NCI-H2196 treated with DMSO at 0.1 percent for 48 hours (cell line): Measurements from ENCODE around the gene IPO11.

ENCODE experiments used
- DNase-seq: peaks from one replicate; lab custom pipeline; 2025; ENCODE audit not compliant: unreplicated experiment; lab: John Stamatoyannopoulos, UW

Gene IPO11

DNA sequence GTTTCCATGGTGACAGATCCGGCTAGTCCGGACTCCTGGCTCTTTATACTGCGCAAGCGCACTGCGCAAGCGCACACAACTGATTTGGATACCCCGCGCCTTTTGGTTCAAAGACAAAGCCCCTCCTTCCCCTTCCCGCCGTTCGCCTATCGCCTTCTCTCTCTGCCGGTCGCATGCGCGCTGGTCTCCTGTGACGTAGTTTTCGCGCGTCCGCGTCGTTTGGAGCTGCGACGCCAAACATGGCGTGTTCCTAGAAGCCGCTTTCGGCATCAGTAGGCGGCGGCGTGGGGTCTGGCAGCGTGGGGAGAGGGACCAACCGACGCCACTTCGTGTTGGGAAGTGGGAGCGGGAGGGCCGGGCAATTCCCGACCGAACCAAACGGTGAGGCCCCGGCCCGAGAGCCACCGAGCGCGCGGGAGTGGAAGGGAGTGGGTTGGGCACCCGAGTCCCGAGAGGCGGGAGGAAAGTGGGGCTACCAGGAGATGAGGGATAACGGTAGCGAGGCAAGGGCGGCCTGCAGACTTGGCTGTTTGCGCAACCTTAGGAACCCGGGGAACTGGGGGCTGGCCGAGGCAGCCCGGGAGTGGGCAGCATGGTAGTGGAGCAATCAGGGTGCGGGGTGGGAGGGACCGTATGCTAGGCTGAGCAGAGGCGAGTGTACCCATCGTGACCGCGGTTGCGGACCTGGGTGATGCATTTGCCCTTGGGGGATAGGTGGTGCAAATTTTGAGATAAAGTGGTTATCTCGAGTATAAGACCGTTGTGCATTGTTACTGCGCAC lies at the start of gene IPO11:
IPO11 (plus strand) TSS at position 215 of the 781 bp plus-strand sequence. CDS start 24,517 bp downstream, outside the sequence.
- DNase-seq = peak; percentile 87

DNA sequence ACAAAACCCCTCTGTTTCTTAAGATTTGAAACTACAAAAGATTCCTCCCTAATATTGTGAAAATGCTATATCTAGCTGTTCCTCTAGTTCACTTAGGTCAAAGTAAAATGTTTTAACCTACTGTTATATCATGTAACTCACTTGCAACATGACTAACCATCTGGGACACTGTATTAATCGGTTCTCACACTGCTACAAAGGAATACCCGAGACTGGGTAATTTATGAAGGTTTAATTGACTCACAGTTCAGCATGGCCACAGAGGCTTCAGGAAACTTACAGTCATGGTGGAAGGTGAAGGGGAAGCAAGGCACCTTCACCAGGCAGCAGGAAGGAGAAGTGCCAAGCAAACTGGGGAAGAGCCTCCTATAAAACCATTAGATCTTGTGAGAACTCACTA lies 43.5 kb upstream of the IPO11 start:
- DNase-seq = no peak

DNA sequence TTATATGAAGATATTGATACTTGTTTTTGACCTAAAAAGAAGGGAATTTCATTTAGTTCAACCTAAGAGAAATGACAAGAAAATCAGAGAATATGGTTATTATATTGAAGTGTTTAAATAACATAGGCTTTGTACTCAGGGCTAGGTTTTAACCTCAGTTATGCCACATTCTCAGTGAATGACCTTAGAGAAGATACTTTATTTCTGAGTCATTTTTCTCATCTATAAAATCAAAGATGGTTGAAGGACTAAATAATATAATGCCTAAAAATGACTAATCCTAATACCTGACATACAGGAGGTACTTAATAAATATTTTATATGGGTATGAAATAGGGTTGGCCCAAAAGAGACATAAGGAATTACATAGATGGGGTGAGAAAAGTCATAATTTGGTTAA lies 41.2 kb upstream of the IPO11 start:
- no peak for DNase-seq

DNA sequence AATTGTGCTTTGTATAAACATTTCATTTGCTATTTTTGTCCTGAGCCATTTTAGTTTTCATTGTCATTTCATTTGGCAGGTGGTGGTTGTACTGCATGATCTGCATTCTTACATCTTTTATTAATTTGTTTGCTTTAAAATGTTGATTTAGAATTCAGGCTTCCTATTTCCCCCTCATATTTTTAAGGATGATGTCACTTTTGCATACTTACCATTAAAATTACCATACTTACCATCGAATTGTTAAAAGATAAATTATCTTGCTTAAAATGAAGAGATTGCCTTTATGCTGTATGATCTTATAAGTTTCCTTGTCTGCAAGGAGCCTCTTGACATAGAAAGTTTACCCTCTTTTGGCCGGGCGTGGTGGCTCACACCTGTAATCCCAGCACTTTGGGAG lies 40.0 kb upstream of the IPO11 start:
- DNase-seq = no peak

DNA sequence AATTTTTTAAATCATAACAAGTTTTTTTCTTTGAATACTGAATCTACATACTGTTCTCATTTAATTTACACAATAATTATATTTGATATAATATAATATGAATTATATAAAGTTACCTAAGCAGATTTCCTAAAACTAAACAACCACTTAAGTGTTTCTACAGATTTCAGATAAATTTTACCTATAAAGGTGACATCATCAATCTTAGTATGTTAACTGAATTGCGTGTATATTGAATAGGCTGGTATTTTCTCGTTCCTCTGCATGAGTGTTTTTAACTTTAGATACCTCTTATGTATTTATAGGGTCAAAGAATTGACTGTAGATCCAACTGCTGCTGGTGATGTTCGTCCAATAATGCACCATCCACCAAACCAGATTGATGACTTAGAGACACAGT lies 39.2 kb upstream of the IPO11 start:
- DNase-seq = no peak

DNA sequence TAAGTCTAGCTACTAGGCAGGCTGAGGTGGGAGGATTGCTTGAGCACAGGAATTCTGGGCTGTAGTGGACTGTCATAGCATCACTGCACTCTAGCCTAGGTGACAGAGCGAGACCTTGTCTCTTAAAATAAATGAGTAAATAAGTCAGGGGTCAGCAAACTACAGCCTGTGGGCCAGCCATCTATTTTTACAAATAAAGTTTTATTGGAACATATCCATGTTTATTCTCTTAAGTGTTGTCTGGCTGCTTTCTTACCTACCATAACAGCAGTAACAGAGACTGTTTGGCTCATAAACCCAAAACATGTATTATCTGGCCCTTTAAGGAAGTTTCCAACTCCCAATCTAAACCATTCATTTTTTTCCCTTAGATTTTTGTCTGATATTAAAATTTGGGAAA lies 38.5 kb upstream of the IPO11 start:
- DNase-seq = no peak

DNA sequence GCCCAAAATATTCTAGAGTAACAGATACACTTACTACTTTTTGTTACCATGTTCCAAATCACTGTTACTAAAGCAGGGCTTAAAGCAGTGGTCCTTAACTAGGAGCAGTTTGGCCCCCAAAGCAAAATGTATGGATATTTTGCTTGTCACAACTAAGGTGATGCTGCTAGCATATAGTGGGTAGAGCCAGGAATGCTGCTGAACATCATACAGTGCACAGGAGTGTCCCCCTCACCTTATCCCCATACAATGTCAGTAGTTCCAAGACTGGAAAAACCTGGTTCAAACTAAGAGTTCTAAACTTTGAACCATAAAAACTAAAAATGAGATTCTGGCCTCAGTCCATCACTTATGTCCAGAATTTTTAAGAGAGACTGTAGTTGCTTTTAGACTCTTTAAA lies 36.9 kb upstream of the IPO11 start:
- DNase-seq = no peak

DNA sequence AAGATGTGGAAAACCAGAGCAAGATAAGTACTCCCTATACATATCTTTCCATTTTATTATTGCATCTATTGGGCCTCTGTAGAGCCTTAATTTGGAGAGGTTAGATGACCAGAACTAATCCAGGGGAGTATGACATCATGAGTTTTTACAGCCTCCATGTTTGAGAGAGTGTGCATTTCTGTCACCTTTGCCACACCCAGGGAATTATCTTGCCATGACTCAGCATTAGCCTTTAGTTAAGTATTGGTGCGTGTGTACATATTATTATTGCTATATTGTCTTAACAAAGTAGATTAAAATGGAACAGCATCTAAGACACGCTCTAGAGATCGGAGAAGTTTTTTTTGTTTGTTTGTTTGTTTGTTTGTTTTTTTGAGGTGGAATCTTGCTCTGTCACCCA lies 36.5 kb upstream of the IPO11 start:
- no peak for DNase-seq

DNA sequence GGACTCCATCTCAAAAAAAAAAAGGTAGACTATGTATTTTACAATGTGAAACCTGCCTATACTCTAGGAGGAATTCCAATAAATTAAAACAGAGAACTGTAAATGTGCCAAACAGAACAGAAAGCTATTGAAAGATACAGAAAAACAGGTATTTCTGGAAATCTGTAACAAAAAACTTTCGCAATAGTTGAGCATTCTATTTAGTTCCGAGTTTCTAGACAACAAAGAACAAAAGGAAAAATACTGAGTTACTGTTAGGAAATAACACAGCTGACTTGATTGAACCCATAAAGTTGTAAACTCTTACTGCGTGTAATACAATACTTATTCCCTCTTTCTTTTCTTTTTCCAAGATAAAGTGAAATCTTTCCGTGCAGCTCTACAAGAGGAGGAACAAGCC lies 27.4 kb upstream of the IPO11 start:
- DNase-seq = no peak

DNA sequence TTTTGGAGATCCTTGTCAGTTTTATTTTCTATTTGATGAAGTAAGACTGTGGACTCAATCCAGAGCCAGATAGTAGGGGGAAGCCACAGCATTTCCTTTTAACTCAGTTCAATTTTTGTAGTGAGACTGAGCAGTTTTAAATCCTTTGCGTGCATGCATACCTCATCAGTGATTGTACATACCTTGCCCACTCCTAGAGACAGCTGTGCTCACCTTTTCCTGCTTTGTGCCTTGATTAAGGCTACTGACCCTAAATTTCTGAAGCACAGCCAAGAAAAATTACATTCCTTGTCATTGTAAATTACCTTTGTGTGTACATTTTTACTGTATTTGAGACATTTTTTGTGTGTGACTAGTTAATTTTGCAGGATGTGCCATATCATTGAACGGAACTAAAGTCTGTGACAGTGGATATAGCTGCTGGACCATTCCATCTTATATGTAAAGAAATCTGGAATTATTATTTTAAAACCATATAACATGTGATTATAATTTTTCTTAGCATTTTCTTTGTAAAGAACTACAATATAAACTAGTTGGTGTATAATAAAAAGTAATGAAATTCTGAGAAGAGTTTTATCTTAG lies 26.7 kb upstream of the IPO11 start:
- no peak for DNase-seq

DNA sequence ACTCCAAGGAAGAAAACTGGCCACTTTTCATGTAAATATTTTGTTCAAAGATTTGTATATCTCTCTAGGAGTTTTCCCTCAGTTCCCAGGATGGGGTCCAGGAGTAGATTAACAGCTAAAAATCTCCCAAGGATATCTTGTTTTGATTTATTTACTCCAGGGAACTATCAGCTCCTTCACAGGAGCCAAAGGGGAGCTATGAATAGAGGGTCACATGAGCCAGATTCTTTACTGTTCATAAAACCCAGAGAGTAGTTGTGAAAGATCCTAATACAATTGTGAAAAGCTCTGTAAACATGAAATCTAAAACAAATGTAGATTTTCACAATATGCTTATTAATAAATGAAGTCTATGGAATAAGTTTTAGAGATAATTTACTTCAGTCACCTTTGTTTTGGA lies 25.7 kb upstream of the IPO11 start:
- no peak for DNase-seq

DNA sequence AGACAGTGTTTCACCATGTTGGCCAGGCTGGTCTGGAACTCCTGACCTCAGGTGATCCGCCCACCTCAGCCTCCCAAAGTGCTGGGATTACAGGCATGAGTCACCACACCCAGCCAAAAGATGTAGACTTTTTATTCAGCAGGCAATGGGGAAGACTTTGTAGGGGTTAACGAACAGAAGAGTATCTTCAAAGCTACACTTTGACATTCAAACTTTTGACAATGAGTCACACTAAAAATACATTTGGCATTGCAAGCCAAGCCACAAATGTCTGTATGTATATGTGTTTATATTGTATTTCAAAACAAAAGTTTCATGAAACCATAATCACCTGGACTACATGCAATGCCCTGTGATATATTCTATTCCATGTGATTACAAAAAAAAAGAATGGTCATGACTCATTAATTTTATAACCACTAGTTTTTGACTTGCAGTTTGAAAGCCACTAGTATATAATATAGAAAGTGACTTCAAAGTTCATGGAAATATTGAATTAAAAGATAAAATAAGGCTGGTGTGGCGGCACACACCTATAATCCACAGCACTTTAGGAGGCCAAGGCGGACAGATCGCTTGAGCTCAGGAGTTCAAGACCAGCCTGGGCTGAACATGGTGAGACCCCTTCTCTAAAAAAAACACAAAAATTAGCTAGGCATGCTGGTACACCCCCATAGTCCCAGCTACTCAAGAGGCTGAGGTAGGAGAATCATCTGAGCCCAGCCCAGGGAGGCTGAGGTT lies 17.2 kb upstream of the IPO11 start:
- no peak for DNase-seq

DNA sequence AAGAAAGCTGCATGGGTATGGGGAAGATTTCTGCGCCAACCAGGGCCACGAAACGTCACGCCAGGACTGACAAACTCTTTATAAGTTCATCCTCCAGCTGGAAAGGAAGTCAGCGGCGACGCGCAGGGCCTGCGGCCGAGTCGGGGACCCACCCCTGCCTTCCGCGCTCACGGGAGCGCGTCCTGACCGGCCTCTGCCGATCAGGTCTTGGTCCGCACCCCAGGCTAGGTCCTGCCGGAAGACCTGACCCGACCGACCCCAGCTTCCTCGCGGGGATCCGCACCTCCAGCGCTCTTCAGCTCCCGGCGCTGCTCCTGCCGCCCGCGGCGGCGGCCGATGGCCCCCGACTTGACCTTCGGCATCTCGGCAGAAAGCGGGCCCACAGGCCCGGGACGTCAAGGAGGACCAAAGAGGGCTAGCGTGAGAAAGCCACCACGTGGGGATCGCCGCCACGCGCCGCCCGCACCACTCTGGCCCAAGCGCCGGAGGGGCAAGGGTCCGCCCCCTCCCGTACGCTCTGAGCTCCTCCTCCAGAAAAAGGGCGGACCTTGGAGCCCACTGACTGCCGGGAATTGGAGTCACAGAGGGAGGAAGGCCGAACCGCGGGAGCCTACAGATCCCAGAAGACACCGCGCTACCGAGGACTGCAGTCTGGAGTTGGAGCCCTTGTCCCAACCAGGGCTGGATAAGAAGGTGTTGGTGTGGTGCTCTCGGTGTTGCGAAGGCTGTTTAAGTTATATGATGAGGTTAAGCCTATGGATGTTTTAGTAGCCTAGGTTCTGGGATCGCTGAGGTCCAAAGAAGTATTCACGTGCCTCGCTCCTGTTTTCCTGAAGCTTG lies 8.9 kb upstream of the IPO11 start, which contains the start of gene DIMT1:
DIMT1 (minus strand) TSS at position 495 of the 840 bp plus-strand sequence; CDS start at position 362, 133 bp downstream.
- DNase-seq = peak; percentile 58

DNA sequence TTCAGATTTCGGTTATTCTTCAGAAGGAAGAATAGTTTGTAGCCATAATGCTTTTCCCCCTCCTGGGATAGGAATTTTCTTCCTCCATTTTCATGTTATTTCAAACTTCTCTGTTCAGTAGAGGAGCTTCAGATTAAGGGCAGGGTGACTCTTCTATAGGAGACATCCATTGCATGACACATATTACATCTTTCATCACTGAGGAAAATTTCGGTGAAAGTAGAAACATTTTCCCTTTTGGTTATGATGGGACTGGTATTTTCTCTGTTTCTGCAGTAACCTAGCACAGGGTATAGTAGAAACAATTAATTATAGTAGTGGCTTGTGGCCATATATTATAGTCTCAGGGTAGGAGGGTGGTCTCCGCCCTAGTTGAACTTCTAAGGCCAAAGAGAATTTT lies 1.1 kb downstream of the IPO11 start:
- no peak for DNase-seq

DNA sequence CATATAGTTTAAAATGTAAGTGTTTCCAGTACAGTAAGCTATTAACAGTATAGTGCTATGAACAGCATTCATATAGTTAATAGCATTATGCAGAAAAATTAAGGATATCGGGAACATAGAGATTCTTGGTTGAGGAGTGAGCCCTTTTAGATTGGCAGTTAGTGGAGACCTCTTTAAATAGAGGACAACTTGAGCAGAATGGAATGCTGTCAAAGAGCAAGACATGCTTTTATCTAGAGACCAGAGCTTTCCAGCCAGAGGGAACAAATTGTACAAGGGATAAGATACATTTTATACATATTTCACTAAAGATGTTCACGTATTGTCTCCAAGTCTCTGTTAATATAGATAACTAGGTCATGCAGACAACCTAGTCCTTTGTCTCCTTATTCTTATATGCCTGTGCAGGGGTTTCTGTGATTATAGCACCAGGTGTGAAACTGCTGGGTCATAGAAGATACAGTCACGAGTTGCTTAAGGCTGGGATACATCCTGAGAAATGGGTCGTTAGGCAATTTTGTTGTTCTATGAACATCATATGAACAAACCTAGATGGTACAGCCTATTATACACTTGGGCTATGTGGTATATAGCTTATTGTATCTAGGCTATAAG lies 6.0 kb downstream of the IPO11 start:
- no peak for DNase-seq

DNA sequence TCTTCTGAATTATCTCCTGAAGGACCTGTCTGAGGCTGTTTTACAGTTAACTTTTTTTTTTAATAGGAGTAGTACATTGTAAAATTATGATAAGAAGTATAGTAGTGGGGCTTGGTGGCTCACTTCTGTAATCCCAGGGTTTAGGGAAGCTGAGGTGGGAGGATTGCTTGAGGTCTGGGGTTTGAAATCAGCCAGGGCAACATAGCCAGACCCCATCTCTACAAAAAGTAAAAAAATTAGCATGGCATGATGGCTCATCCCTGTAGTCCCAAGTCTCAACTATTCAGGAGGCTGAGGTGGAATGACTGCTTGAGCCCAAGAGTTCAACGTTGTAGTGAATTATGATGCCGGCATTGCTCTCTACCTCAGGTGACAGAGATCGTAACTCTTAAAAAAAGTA lies 7.0 kb downstream of the IPO11 start:
- DNase-seq = no peak

DNA sequence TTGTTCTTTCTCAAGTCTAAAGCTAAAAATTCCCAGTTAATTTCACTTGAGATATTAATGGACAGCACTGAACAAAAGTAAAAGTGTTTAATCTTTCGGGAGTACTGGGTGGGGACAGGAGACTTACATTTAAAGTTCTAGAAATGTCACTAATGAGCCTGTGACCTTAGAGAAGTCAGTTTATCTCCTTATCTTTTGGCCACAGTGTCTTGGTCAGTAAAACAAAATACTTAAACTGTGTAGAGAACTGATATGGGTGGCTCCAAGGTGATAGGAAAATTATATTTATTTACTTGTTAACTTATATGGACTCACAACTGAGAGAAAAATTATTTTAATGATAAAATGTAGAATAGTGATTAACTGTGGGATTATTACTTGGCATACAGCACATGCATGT lies 8.9 kb downstream of the IPO11 start:
- DNase-seq = no peak

DNA sequence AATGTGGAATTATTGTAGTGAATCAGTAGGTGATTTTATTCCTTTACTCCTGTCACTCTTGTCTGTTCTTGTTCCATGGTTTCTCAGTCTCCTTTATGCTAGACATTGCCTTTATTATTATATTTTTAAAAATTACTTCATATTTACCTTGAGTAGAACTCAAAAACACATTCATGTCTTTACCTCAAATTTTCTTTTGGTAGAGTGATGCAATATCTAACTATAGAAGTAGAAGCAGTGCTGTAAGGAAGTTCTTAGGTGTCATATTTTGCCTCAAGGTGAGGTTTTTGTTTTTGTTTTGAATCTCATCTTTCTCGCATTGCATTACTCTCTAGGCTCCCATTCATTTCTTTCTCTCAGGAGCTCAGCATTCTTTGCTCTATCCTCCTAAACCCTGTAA lies 12.2 kb downstream of the IPO11 start:
- no peak for DNase-seq

DNA sequence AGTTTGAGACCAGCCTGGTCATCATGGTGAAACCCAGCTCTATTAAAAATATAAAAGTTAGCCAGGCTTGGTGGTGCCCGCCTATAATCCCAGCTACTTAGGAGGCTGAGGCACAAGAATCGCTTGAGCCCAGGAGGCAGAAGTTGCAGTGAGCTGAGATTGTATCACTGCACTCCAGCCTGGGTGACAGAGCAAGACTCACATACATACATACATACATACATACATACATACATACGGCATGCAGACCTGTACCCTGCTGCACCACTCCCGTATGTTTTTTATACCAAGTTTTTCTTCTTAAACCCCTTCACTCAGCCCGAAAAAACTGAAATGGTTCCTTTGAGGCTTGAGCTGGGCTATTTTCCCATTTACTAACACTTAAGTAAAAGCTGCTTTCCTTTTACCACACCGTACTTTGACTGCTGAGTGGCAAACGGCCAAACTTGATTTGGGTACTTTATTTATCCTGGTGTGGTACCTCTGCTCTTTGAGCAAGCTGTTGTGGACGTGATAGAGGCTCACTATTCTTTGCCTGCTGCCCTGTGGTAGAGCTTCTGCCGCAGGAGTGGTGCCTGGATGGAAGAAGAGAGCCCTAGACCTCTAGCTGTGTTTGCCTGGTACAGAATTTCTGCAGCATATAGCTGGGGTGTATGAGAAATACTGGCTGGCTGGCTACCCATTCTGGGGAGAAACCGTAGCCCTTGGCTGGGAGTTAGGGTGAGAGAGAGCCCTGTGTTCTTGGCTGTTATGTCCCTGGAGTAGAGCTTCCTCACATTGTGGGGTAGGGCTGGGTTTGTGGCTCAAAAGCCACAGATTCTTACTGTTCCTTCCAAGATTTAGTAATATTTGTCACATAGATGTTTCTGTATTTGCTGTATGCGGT lies 19.4 kb downstream of the IPO11 start:
- DNase-seq = no peak

DNA sequence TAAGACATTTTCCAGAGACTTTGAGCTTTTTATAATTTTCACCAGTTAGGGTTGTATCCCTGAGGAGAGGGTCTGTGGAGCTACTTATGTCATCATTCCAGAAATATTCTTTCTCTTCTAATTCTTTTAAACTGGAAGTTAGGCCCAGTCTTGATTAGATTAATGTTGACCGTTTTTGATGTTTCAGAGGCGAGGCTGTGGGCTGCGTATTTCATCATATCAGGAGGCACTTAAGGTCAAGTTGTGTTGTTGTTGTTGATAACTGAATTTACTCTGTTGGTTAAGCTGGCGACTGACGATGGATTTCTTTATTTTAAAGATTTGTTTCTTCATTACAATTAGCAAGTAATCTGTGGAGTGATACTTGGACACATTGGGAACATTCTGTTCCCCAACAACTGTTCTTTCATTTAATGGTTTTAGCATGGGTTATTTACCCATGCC lies 20.1 kb downstream of the IPO11 start:
- DNase-seq = no peak
